GM21515 (cell line): ENCODE data around the gene ARPC1A.
"Not testable (repeated sequence)": the region's sequence is repeated elsewhere in the genome, so short reads cannot be mapped to it uniquely, and the experiment has no call there.

Experiments used
- ATAC-seq: cut with Tn5 transposase; IDR thresholded peaks from one replicate; pipeline ENCODE4 v1.9.1; 2021; ENCODE audit not compliant: unreplicated experiment

Gene ARPC1A

DNA sequence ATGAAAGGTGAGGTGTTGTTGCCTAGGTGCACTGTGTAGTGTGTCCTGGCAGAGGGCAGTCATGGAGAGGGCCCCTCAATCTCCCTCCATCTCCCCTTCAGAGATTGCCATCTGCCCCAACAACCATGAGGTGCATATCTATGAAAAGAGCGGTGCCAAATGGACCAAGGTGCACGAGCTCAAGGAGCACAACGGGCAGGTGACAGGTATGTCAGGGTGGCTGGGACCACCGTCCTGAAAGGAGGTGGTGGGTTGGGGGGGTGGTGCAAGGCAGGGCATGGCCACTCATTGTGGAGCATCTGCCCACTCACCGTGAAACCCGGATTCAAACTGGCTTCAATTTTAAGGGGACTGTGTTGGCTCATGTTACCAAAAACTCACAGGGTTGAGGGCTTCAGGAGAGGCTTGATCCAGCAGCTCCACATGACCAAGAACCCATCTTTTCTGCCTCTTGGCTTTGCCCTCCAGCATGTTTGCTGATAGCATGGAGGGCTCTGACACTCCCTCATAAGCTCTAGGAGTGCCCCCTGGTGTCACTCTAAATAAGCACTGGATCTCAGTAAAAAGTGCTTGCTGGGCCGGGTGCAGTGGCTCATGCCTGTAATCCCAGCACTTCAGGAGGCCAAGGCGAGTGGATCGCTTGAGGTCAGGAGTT is 61.0 kb downstream of the ARPC1A start:
- ATAC-seq: no peak

DNA sequence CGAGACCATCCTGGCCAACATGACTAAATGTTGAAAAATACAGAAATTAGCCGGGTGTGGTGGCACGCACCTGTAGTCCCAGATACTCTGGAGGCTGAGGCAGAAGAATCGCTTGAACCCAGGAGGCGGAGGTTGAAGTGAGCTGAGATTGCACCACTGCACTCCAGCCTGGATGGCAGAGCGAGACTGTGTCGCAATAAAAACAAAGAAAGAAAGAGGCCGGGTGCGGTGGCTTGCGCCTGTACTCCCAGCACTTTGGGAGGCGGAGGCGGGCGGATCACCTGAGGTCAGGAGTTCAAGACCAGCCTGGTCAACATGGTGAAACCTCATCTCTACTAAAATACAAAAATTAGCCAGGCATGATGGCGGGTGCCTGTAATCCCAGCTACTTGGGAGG is 61.5 kb downstream of the ARPC1A start:
- not testable (repeated sequence) for ATAC-seq

DNA sequence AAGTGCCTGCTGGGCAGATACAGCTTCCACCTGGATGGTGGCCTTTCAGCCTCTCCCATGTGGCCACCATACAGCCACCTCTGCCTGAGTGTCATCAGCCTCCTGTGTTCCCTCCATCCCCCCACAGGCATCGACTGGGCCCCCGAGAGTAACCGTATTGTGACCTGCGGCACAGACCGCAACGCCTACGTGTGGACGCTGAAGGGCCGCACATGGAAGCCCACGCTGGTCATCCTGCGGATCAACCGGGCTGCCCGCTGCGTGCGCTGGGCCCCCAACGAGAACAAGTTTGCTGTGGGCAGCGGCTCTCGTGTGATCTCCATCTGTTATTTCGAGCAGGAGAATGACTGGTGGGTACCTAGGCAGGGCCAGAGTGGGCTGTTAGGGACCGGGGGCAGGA is 62.2 kb downstream of the ARPC1A start:
- ATAC-seq: no peak

DNA sequence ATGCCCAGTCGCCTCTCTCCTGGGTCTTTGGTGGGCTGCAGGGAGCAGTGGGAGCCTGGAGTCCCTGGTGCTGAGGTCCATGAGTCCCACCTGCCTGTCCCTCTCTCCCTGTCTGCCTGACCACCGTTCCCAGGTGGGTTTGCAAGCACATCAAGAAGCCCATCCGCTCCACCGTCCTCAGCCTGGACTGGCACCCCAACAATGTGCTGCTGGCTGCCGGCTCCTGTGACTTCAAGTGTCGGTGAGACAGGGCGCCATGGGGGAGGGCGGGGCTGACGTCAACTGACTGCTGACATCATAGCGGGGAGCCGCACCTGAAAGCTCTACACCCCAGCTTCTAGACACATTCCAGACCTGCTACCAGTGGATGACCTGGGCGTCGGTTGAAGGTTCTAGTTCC is 64.1 kb downstream of the ARPC1A start:
- no peak for ATAC-seq

DNA sequence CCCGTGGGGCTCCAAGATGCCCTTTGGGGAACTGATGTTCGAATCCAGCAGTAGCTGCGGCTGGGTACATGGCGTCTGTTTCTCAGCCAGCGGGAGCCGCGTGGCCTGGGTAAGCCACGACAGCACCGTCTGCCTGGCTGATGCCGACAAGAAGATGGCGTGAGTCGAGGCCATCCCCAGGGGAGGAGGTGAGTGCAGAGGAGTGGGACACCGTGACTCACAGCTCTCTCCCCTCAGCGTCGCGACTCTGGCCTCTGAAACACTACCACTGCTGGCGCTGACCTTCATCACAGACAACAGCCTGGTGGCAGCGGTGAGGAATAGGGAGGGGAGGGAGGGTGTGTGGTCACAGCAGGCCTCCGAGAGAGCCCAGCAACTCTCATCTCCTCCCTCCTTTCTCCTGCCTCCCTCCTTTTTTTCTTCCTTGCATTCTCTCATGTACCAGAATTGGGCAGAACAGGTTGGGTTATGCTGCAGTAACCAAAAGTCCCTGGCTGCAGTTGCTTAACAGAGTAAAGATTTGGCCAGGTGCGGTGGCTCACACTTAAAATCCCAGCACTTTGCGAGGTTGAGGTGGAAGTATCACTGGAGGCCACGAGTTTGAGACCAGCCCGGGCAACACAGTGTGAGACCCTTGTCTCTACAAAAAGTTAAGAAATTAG is 65.4 kb downstream of the ARPC1A start:
- ATAC-seq: no peak

DNA sequence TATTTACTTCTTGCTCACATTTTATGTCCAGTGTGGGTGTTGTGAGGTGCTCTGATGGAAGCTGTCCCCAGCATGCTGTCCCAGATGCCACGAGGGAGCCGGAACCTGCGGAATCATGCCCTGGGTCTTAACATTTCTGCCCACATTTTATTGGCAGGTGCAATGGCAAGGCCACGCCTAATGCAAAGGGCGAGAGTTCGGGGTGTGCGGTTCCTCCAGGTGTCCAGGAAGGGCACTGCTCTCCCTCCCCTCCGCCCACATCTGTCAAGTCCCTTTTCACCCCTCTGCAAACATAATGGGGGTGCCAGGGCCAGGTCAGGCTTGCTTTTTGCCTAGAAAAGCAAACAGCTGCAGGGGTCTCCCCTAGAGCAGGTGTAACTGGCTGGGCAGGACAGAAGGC is 66.3 kb downstream of the ARPC1A start:
- no peak for ATAC-seq

DNA sequence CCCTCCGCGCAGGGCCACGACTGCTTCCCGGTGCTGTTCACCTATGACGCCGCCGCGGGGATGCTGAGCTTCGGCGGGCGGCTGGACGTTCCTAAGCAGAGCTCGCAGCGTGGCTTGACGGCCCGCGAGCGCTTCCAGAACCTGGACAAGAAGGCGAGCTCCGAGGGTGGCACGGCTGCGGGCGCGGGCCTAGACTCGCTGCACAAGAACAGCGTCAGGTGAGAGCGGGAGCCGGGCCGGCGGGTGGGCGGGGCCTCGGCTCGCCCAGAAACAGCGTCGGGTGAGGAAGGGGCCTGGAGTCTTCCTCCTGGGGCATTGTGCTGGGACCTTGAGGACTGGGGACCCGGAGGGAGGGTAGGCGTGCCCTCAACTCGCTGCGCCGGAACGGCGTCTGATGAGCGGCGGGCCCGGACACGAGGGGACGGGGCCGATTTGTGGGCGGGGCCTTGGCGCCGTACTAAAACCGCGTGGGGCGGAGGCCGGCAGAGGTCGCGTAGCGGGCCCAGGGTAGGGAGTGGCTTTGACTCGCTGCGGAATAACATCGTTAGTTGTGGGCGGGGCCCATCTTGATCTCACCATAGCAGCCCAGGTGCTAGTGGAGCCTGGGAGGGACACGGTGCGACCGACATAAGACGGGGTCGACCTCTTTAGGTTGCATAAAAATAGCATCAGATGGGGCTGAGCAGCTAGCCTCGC is 67.1 kb downstream of the ARPC1A start:
- ATAC-seq: peak; percentile 50

DNA sequence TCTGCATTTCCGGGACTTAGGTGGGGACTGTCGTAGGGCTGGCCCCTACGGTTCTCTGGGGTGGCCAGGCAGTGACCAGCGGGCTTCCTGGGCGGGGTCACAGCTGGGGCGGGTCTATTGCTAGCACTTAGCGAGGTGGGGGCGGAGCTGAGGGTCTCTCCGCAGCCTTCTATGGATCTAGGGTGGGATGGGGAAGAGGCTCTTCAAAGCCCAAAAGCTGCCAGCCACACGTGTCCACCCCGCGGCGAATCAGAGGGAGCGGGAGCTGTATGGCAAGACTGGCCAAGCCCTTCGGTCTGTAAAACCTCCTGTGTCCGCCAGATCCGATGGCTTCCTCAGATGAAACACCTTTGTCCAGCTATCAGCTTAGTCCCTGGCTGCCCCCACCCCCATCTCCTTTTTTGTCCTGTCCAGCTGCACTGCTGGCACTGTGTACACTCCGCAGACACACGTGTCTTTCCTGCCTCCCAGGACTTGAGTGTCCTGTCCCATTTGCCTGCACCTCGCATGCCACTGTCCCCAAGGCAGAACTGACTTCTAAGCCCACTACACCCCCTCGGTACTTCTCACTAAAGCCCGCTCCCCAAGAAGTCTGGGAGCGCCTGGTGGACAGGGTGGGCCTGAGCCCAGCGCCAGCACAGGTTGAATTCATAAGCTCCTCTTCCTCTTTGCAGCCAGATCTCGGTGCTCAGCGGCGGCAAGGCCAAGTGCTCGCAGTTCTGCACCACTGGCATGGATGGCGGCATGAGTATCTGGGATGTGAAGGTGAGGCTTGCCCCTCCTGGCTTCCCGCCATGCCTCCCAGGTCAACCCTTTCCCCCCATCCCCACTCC is 67.9 kb downstream of the ARPC1A start:
- ATAC-seq: peak; percentile 2

DNA sequence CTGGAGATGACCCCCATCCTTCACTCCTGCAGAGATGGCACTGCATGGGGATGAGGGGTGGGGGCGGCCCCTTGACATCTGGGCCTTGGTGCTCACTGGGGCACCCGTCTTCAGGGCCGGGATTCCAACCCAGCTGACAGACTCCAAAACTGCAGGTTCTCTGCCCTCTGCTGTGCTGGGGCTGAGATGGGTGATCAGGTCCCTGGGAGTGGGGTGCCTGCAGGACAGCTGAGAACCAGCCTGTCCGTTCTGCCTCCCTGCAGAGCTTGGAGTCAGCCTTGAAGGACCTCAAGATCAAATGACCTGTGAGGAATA is 68.4 kb downstream of the ARPC1A start:
- no peak for ATAC-seq

DNA sequence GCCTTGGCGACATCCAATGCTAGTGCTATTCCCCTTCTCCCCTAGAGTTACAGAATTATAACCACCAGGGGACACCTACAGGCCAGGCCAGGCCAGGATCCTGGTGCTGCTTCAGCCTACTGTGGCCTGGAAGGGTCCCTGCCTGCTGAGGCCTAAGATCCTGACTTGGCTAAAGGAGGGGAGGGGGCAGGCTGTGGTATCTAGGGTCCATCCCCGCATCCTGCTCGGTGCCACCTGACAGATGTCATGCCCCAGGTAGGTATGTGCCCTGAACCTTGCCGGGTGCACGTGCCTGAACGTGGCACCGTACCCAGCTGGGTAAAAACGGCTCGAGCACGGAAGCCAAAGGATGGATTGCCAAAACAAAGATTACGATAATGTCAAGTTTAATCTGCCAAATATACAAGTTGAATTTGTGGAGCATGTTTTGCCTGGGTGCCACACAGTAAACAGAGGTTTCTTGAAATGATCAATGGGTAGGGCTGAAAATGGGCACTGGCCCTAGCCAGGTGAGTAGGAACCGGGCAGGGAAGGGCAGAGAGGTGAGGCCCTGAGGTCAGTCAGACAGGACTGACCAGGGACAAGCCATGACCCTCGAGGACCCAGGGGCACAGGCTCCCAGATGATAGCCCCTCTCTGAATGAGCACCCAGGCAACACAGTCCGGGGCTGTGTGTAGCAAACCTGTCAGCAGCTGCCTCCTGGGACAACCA is 70.1 kb downstream of the ARPC1A start:
- ATAC-seq: no peak

DNA sequence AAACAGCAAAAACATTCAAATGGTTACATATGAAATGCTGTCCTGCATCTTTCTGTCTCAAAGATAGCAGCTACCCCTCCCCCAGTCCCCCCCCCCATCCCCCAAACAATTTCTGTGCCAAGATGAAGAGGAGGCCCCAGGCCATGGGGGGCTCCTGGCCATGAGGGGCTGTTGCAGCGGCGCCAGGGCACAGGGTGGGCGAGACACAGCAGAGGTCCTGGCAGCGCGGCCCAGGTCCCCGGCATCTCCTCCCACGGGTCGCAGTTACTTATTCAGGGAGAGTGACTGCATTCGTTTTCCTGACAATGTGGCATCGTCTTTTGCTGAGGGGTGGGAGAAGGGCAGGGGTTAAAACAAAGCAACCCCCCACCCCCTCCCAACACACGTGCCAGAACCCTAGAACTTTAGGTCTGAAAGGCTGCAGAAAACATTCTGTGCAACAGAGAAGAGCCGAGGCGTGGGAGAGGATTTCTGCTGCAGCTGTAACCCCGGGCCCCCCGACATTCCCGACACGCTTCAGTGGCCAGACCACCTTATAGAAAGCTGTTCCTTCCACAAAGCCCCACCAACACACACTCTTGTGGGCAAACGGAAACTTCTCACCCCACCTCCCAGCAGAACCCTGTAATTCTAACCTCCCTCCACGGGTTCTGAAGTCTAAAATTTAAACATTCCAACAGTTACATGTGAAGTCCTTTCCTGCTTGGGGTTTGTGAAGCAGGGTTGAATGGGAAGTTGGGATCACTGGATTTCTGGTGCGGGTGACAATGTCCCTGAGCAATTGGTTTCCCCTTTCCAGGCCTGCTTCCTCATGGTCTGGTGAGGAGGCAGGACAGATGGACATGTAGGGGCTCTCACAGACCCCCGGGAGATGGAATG is 71.0 kb downstream of the ARPC1A start:
- no peak for ATAC-seq

DNA sequence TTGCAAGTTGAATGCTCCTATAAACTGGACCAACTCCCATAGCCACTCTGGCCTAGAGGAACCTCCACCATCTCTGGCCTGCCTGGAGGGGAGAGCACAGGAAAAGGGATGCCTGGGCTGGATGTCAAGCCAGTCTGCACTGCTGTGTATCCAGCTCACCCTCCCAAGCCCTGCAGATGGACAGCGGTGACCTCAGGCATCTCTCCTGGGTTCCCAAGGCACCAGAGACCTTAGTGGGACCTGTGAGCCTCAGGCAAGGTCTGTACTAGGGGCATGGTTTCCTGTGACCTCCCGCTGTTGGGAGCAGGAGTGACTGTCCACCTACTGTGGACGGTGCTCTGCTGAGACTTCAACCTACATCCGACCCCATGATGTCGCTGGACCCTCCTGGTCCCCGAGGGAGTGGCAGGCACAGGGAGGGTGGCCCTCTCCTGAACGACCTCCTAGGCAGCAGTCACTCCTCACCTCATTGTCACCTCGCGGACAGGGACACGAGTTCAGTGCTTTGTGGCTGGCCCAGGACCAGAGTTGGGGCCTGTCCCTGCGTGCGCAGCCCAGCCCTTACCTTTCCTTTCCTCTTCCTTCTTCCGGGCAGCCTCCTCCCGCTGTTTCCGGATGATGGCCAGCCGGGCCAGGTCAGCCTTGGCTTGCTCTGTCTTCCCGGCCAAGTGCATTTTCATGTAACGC is 71.7 kb downstream of the ARPC1A start:
- ATAC-seq: no peak

DNA sequence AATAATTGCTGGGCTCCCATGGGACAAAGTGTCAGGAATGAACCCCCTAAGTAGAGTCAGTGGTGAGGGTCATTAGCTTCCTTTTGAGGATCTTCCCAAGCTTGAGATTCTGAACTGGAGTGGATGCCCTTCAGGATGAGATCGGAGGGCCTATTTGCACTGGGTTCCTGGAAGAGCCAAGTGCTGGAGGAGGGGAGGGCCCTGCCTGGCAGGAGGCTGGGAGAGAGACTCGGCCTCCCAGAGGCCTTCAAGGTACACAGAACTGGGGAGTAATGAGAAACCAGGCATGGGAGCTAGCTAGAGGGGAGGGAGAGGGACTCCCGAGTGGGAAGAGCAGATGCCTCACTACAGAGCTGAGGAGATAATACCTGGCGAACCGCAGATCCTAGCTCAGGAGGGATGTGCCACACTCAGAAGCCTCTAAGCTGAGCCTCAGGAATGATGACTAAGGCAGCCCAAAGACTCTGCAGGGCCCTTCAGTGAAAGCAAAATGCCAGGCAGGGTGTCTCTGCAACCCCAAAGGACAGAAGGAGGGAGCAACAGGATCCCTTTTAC is 73.3 kb downstream of the ARPC1A start:
- no peak for ATAC-seq

DNA sequence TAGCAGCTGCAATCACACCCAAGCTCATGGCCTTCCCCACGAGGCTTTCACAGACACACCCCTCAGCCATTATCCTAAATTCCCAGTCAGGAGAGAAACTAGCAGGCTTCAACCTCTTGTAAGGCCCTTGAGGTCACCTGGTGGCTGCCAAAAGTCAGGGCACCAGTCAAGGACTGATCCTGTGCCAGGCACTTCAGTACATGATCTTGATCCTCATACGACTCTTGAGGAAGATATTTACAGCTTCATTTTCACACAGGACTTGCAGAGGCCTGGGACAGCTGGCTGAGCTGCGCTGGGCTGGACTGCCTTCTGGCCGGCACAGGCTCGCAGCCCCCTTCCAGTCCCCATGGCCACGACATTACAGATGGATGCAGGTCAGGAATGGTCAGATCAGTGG is 73.9 kb downstream of the ARPC1A start:
- ATAC-seq: no peak

DNA sequence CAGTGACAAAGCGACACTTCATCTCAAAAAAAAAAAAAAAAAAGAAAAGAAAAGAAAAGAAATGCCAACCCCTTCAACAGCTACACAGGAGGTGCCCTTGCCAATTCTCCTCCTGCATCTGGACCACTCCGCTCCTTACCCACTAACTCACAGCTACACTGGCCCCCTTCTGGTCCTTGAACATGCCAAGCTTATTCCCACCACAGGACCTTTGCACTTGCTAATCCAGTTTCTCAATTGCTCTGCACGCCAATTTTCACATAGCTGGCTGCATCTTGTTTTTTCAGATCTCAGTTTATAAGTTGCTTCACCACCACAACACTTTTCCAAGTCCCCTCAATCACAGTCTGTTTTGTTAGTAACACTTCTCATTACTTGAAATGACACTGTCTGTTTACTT is 77.2 kb downstream of the ARPC1A start:
- ATAC-seq: no peak

DNA sequence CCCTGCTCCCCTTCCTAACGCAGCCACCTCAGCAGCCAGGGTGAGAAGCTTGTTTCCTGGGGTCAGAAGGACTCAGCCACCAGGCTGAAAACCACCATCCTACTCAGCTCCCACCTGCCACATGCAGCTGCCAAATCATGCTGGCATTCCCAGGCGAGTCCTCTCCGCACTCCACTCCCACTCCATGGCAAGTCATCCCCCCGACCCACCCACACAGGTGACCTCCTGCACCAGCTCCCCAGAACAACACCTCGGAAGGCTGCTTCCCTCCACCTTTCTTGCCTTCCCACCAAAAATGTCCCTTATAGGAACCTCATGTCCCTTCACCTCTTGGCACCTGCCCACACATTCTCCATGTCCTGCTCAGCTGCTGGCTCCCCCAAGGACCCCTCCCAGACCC is 78.1 kb downstream of the ARPC1A start:
- no peak for ATAC-seq

DNA sequence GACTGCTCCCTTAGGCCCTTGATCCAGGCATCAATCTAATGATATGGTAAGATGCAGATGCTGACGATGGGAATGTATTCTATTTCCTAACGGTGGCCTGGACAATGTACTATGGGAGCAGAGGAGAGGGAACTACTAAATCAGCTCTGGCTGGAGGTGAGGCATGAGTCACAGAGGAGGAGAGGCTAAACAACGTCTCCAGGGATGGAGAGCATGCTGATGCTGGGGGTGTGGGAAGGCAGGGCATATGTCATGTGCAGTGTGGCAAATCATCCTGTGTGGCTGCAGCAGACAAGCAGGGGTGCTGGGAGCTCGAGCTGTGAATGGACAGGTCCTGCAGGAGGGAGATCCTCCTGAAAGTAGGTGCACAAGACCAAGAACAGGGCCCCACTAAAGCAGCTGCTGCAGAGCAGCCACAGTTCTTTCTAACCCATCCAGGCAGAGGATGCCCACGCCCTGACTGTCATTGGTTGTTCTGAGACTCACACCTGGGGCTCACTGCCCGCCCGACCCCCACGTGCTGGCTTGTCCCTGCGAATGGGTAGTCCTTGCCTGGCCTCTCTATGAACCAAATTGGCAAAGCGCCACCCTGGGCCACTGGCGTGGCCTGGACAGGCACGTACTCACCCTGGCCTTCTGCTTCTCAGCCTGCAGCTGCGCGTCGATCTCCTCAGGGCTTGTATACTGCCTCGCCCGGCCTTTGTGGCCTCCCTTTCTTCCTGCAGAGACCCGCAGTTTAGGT is 78.7 kb downstream of the ARPC1A start:
- ATAC-seq: no peak

DNA sequence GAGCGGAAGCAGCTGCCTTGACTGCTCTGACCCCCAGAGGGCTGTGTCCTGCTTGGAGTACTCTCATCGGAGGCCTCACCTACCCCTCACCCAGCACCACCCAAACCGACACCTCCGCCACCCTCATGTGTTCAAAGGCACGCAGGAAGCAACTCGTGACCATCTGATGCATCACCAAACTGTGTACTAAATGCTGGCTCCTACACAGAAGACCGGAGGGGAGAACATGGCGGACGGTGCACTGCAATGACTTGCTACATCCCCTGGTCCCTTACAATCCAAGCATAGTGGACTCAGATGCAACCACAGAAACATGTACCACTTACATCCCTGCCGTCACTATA is 79.3 kb downstream of the ARPC1A start:
- no peak for ATAC-seq

DNA sequence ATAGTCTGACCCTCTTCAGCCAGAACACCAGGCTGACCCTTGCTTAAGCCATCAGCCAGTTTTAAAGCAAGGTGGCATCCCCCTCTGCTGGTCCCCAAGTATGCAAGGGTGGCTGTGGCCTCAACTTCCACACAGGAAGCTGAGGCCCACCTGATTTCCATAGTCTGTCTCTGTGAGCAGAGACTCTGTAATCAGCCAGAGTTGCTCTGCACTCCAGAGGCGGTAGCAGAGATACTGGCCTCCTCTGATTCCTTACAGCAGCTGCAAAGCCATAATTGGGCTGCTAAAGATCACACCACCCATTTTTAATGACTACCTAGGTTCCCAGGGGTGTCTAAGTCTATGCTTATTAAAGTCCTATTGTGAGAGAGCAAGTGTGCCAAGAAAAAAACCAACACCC is 80.9 kb downstream of the ARPC1A start:
- no peak for ATAC-seq
